Choroid plexus epithelial cell (primary cell): ENCODE data around the gene CKS1B.

Source experiments
- DNase-seq: peaks from one replicate; pipeline ENCODE4 v3.0.0-alpha.2; 2010; ENCODE audit warnings: low read depth
- H3K4me3 ChIP-seq: 2 replicates; pipeline ENCODE4 v1.5.1; 2011; ENCODE audit warnings: low read depth, mild to moderate bottlenecking, control low read depth, low read length, moderate library complexity
- TF ChIP-seq, protein P1 (sequence below): conservative IDR thresholded peaks from 2 replicates; pipeline ENCODE4 v1.5.1; 2011; ENCODE audit warnings: low read depth, mild to moderate bottlenecking, control low read depth, inconsistent platforms, low read length, moderate library complexity

CKS1B gene

DNA sequence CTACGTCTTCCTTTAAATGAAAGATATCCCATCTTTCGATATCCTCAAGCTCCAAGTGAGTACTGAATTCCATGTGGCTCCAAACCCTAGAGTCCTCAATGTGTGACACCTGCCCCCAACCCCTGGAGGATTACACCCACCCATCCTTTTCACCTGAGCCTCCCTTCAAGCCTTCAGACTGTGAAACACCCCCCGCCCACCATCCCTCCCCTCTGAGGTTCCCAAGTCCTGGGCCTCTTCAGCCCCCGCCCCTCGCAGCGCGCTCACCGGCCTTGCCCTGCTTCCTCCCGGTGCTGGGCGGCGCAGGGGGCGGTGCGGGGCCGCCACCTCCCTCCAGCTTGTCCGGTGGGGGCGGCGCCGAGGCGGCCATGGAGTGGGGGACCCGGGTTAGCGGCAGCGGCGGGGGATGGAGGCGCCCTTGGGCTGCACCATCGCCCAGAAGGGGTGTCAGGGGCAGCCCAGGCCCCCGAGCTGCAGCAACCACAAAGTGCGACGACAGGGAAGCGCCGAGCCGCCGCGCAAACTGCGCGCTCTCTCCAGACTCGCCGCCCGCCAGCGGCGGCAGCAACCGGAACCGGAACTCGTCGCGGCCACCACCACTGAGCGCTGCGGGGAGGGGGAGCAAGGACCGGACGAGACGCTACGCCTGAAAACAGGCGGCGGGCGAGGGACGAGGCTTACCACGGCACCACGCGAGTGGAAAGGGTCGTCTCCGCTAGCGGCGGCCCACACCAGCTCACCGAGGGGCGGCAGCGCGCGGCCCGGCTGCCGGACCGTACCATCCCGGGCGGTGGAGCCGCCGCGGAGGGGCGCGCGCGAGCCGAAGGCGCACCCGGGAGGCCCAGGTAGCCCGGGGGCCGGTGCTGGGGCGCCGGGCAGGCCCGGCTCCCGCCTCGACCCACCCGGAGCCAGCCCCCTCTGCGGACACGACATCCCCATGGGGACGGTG lies 13.0 kb upstream of the CKS1B start, which contains the start of gene PYGO2:
Gene PYGO2, minus strand, starts transcription at position 576 of the 949 bp plus-strand sequence. Its CDS starts 206 bp downstream, at position 370.
- TF ChIP-seq, protein P1, sequence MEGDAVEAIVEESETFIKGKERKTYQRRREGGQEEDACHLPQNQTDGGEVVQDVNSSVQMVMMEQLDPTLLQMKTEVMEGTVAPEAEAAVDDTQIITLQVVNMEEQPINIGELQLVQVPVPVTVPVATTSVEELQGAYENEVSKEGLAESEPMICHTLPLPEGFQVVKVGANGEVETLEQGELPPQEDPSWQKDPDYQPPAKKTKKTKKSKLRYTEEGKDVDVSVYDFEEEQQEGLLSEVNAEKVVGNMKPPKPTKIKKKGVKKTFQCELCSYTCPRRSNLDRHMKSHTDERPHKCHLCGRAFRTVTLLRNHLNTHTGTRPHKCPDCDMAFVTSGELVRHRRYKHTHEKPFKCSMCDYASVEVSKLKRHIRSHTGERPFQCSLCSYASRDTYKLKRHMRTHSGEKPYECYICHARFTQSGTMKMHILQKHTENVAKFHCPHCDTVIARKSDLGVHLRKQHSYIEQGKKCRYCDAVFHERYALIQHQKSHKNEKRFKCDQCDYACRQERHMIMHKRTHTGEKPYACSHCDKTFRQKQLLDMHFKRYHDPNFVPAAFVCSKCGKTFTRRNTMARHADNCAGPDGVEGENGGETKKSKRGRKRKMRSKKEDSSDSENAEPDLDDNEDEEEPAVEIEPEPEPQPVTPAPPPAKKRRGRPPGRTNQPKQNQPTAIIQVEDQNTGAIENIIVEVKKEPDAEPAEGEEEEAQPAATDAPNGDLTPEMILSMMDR: no peak
- H3K4me3 ChIP-seq: peak within 1 kb of the TSS; percentile 86
- peak; percentile 78 for DNase-seq

DNA sequence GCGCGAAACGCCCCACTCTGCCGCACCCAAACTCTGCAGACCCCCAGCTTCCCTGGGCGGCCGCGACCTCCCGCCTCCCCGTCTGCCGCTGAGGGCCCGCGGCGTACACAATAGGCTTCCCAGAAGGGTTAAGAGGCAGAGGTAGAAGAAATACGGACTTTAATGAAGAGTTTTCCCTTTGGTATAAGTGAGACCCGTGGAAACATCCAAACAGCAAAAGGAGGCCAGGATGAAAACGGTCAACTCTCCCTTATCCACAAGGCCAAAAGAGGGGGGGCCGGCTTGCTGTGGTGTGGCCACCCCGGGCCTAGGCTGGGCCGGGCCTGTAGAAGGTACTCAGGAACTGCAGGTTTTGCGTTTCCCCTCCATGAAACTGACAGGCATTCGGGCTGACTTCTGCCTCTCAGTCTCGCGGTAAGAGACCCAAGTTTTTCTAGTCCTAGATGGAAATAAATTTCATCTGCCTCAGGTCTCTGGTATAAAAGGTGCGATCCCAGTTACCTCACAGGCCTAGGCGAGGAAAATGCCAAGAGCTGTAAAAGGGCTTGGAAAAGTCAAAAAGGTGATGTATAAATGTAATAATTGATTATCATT lies 12.2 kb upstream of the CKS1B start:
- peak overlapping the region; percentile 86 for H3K4me3 ChIP-seq

DNA sequence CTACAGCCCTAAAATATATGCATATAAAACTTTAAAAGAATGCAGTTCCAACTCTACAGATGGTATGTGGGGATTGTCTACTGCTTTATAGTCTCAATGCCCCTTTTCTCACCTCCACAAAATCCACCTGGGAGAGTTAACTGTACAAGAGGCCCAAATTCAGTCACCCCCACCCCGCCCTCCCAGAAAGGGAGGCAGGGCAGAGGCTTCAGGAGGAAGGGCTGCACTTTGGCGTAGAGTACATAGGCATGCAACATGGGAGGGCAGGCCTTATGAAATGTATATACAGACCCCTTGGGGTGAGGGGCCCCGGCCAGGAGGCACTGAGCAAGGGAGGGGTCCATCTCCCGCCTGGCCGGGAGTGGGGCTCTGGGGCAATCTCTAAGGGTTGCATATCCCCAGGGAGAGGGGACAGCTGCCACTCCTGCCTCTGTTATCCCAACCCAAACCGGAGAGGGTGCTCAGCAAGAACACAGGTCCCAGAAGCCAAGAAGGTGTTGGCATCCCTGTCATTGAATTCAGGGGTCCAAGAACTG lies 11.6 kb upstream of the CKS1B start:
- TF ChIP-seq, protein P1: no peak
- no peak for DNase-seq
- peak overlapping the region; percentile 5 for H3K4me3 ChIP-seq

More for the DNA sequence above, 12.2 kb upstream of the CKS1B start:
- peak; percentile 38 for DNase-seq
- TF ChIP-seq, protein P1: no peak

DNA sequence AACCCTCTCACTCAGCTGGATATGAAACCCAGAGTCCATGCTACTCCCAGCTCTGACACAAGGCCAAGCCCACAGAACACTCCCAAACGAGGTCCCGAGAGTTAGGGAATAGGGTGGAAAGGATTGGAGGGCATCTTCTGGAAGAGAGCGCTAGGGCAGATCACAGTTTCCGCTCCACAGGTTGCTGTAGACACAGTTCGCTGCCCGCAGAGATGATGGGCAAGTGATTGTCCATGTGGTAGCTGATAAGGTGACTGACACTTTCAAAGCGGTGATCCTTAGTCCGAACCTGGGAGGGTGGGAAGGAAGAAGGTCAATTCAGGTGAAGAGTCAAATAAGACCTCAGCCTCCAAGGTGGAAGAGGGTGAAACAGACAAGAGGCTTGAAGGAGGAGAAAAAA lies 10.8 kb upstream of the CKS1B start:
- no peak for DNase-seq
- TF ChIP-seq, protein P1: no peak
- H3K4me3 ChIP-seq: no peak overlapping the region

DNA sequence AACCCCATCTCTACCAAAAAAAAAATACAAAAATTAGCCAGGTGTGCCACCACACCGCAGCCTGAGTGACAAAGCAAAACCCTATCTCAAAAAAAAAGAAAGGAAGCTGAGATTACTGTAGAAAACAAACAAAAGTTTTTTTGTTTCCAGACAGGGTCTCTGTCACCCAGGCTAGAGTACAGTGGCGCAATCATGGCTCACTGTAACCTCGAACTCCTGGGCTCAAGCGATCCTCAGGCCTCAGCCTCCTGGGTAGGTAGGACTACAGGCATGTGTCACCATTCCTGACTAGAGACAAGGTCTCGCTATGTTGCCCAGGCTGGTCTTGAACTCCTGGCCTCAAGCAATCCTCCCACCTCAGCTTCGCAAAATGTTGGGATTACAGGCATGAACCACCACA lies 10.1 kb upstream of the CKS1B start:
- no peak overlapping the region for H3K4me3 ChIP-seq
- no peak for DNase-seq

DNA sequence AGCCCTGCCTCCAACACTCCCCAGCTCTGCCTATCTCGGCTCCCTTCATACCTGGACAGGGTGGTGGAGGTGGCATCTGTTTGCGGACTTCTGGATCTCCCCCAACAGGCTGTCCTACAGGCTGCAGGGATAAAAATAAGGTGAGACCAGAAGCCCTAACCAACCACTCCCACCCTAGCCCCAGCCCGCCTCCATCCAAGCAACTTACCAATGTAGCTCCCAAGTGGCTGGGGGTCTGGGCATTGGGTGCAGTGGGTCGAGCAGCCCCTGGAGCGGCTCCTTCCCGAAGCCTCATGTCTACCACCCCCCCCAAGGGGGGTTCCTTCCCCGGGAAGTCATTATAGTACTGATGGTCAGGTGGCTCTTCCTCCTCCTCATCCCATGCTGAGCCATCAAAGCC lies 8.4 kb upstream of the CKS1B start:
- TF ChIP-seq, protein P1: no peak
- no peak overlapping the region for H3K4me3 ChIP-seq
- DNase-seq: no peak

More for the DNA sequence above, 10.1 kb upstream of the CKS1B start:
- TF ChIP-seq, protein P1: no peak
